Measurements from ENCODE around the gene MATN1. TPM values are rescaled to one million over a fixed set of nuclear protein-coding genes. Genes with fewer than 3 reads are reported as not detected.
"Not testable (repeated sequence)": the region's sequence is repeated elsewhere in the genome, so short reads cannot be mapped to it uniquely, and the experiment has no call there.

The MATN1 gene, protein sequence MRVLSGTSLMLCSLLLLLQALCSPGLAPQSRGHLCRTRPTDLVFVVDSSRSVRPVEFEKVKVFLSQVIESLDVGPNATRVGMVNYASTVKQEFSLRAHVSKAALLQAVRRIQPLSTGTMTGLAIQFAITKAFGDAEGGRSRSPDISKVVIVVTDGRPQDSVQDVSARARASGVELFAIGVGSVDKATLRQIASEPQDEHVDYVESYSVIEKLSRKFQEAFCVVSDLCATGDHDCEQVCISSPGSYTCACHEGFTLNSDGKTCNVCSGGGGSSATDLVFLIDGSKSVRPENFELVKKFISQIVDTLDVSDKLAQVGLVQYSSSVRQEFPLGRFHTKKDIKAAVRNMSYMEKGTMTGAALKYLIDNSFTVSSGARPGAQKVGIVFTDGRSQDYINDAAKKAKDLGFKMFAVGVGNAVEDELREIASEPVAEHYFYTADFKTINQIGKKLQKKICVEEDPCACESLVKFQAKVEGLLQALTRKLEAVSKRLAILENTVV
- polyA plus RNA-seq (2013, experiment 1 of 2), result not detected
- polyA plus RNA-seq (2013, experiment 2 of 2), result not detected

GRCh38 chr1:30723331-30723755 lies at the start of gene MATN1:
Gene MATN1 (minus strand): TSS chr1:30723585. CDS start chr1:30723551, 34 bp downstream.
- Histone ChIP-seq H3K9me3 (ENCODE audit: insufficient read depth, low read depth, low read length) (no peaks in the 10 kb centered on the region), H3K4me1 (ENCODE audit: insufficient read depth, low read length) (peaks cover 20% of the 10 kb centered on the region), H3K27ac (ENCODE audit: low read depth, low read length) (no peak within 1 kb of the TSS), H3K27me3 (ENCODE audit: insufficient read depth, low read length) (no peaks in the 10 kb centered on the region), H3K9ac (ENCODE audit: low read depth, low read length) (no peak within 1 kb of the TSS), H3K4me3 (ENCODE audit: low read length) (no peak within 1 kb of the TSS), H3K36me3 (ENCODE audit: insufficient read depth, low read length) (no peaks in the 10 kb centered on the region)
- WGBS, result 83% methylated on average over 14 of the region's 14 CpGs

DNA sequence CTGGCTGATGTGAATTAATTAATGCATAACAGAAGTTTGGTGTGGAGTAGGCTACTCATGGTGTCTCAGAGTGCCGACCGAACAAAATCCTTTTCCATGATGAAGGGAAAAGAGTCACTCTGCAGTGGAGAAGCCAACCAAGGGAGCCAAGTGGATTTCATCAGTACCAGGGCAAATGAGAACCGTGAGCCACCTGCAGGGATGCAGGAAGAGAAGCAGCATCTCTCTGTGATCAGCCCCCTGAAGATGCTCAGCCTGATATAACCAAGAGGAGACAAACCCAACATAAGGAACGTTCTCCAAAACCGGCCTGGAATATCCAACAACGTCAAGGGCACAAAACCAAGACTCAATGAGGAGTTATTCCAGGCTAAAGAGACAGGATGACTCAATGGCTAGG lies 47.6 kb upstream of the MATN1 start:
- H3K36me3 ChIP-seq (ENCODE audit: insufficient read depth, low read length), result no peaks in the 10 kb centered on the region
- H3K27ac ChIP-seq (ENCODE audit: low read depth, low read length), result no peak overlapping the region
- H3K4me1 ChIP-seq (ENCODE audit: insufficient read depth, low read length), result no peaks in the 10 kb centered on the region
- no peak overlapping the region for H3K9ac ChIP-seq (ENCODE audit: low read depth, low read length)
- 90% methylated on average over 6 of the region's 6 CpGs for WGBS
- H3K9me3 ChIP-seq (ENCODE audit: insufficient read depth, low read depth, low read length), result no peaks in the 10 kb centered on the region
- no peak overlapping the region for H3K4me3 ChIP-seq (ENCODE audit: low read length)
- no peaks in the 10 kb centered on the region for H3K27me3 ChIP-seq (ENCODE audit: insufficient read depth, low read length)

DNA sequence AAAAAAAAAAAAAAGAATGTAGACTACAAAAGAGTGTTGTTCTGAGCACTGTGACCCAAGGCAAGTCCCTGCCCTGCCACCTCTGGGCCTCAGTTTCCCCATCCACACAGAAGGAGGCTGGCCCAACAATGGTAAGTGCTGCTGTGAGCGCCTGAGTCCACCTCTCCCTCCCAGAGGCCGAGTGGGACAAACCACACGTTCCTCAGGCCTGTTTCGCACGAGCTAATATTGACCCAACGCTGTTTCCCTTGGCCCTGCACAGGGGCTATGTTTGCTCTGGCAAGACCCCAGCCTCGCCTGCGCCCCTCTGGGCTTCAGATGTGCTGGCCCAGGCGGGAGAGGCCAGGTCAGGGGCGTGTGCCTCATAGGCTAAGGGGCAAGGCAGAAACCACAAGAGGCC lies 46.8 kb upstream of the MATN1 start:
- Histone ChIP-seq H3K9ac (ENCODE audit: low read depth, low read length) (no peak overlapping the region), H3K4me1 (ENCODE audit: insufficient read depth, low read length) (no peaks in the 10 kb centered on the region), H3K4me3 (ENCODE audit: low read length) (no peak overlapping the region), H3K9me3 (ENCODE audit: insufficient read depth, low read depth, low read length) (no peaks in the 10 kb centered on the region), H3K27ac (ENCODE audit: low read depth, low read length) (no peak overlapping the region), H3K27me3 (ENCODE audit: insufficient read depth, low read length) (no peaks in the 10 kb centered on the region), H3K36me3 (ENCODE audit: insufficient read depth, low read length) (no peaks in the 10 kb centered on the region)
- WGBS, result 91% methylated on average over 10 of the region's 10 CpGs

GRCh38 chr1:30768830-30769718 lies 45.7 kb upstream of the MATN1 start:
- WGBS, result 90% methylated on average over 20 of the region's 20 CpGs
- Histone ChIP-seq H3K9me3 (ENCODE audit: insufficient read depth, low read depth, low read length) (no peaks in the 10 kb centered on the region), H3K27ac (ENCODE audit: low read depth, low read length) (no peak overlapping the region), H3K4me1 (ENCODE audit: insufficient read depth, low read length) (no peaks in the 10 kb centered on the region), H3K9ac (ENCODE audit: low read depth, low read length) (no peak overlapping the region), H3K36me3 (ENCODE audit: insufficient read depth, low read length) (no peaks in the 10 kb centered on the region), H3K27me3 (ENCODE audit: insufficient read depth, low read length) (no peaks in the 10 kb centered on the region), H3K4me3 (ENCODE audit: low read length) (no peak overlapping the region)

GRCh38 chr1:30768159-30768829 lies 44.9 kb upstream of the MATN1 start:
- WGBS, result 91% methylated on average over 9 of the region's 9 CpGs

DNA sequence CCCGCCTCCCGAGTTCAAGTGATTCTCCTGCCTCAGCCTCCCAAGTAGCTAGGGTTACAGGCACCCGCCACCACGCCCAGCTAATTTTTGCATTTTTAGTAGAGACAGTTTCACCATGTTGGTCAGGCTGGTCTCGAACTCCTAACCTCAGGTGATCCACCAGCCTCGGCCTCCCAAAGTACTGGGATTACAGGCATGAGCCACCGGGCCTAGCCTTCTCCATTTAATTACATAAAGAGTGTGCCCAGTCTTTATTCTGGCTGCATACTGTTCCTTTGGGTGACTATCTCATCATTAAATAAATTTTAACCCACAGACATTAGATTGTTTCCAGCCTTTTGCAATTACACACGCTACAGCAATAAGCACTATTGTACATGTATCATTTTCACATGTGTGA lies 43.6 kb upstream of the MATN1 start:
- H3K36me3 ChIP-seq (ENCODE audit: insufficient read depth, low read length); H3K9me3 ChIP-seq (ENCODE audit: insufficient read depth, low read depth, low read length); H3K4me1 ChIP-seq (ENCODE audit: insufficient read depth, low read length); H3K4me3 ChIP-seq (ENCODE audit: low read length); H3K9ac ChIP-seq (ENCODE audit: low read depth, low read length); H3K27me3 ChIP-seq (ENCODE audit: insufficient read depth, low read length); H3K27ac ChIP-seq (ENCODE audit: low read depth, low read length): not testable (repeated sequence)
- 93% methylated on average over 8 of the region's 8 CpGs for WGBS

More at GRCh38 chr1:30768159-30768829, 44.9 kb upstream of the MATN1 start:
- Histone ChIP-seq H3K9me3 (ENCODE audit: insufficient read depth, low read depth, low read length) (no peaks in the 10 kb centered on the region), H3K36me3 (ENCODE audit: insufficient read depth, low read length) (no peaks in the 10 kb centered on the region), H3K4me1 (ENCODE audit: insufficient read depth, low read length) (no peaks in the 10 kb centered on the region), H3K27ac (ENCODE audit: low read depth, low read length) (no peak overlapping the region), H3K4me3 (ENCODE audit: low read length) (no peak overlapping the region), H3K9ac (ENCODE audit: low read depth, low read length) (no peak overlapping the region), H3K27me3 (ENCODE audit: insufficient read depth, low read length) (no peaks in the 10 kb centered on the region)

DNA sequence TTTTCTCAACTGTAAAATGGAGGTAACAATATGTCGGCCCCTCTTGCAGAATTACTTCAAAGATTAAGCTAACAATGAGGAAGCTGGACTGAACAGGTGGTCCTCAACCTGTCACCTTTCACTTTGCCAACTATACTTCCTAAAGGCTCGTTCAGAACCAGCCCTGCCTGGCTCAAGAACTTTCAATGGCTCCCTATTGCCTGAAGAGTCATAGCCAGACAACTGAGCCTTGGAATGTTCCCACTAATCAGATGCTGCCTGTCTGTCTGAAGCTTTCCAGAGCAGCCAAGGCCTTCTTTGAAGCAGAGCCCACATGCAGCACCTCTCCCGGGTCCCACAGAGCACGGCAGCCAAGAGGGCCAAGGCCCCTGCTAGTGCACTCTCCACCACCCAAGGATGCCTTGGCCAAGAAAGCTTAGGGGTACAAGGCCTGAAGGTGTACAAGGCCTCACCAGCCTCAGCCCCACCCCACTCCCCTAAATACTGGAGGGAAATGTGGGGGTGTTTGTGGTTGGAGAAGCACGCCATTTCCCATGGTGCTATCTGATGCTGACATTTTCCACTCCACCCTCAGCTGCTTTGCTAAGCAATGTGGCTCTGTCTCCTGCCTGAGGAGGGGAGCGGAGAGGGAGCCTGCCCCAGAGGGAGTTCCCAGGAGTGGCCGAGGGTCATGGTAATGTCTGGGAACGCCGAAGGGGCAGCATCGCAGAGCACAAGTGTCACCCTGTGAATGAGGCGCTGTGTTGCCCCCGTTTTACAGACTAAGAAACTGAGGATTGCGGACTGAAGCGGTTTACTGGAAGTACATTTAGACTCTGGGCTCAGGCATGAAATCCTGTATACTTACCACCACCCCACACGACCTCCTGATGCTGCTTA lies 42.4 kb upstream of the MATN1 start:
- WGBS, result 93% methylated on average over 14 of the region's 15 CpGs
- H3K4me1 ChIP-seq (ENCODE audit: insufficient read depth, low read length), result peaks cover 9% of the 10 kb centered on the region; the same call in 1 of the 2 replicates
- no peak overlapping the region for H3K4me3 ChIP-seq (ENCODE audit: low read length)
- H3K36me3 ChIP-seq (ENCODE audit: insufficient read depth, low read length), result no peaks in the 10 kb centered on the region
- H3K27me3 ChIP-seq (ENCODE audit: insufficient read depth, low read length), result no peaks in the 10 kb centered on the region
- H3K9me3 ChIP-seq (ENCODE audit: insufficient read depth, low read depth, low read length), result no peaks in the 10 kb centered on the region
- no peak overlapping the region for H3K9ac ChIP-seq (ENCODE audit: low read depth, low read length)
- no peak overlapping the region for H3K27ac ChIP-seq (ENCODE audit: low read depth, low read length)

GRCh38 chr1:30764939-30765555 lies 41.7 kb upstream of the MATN1 start:
- Histone ChIP-seq H3K9me3 (ENCODE audit: insufficient read depth, low read depth, low read length) (peaks cover 3% of the 10 kb centered on the region; the same call in 1 of the 2 replicates), H3K4me1 (ENCODE audit: insufficient read depth, low read length) (peaks cover 13% of the 10 kb centered on the region; the same call in 1 of the 2 replicates), H3K4me3 (ENCODE audit: low read length) (no peak overlapping the region), H3K9ac (ENCODE audit: low read depth, low read length) (no peak overlapping the region), H3K27me3 (ENCODE audit: insufficient read depth, low read length) (no peaks in the 10 kb centered on the region), H3K27ac (ENCODE audit: low read depth, low read length) (no peak overlapping the region), H3K36me3 (ENCODE audit: insufficient read depth, low read length) (no peaks in the 10 kb centered on the region)
- 95% methylated on average over 18 of the region's 18 CpGs for WGBS

GRCh38 chr1:30764396-30764795 lies 41.0 kb upstream of the MATN1 start:
- H3K9me3 ChIP-seq (ENCODE audit: insufficient read depth, low read depth, low read length), result peaks cover 3% of the 10 kb centered on the region; the same call in 1 of the 2 replicates

More at GRCh38 chr1:30764396-30764795, 41.0 kb upstream of the MATN1 start:
- H3K9ac ChIP-seq (ENCODE audit: low read depth, low read length), result no peak overlapping the region
- H3K27ac ChIP-seq (ENCODE audit: low read depth, low read length), result no peak overlapping the region
- H3K4me3 ChIP-seq (ENCODE audit: low read length), result no peak overlapping the region
- H3K4me1 ChIP-seq (ENCODE audit: insufficient read depth, low read length), result peaks cover 13% of the 10 kb centered on the region
- WGBS, result 81% methylated on average over 5 of the region's 5 CpGs
- no peaks in the 10 kb centered on the region for H3K36me3 ChIP-seq (ENCODE audit: insufficient read depth, low read length)
- H3K27me3 ChIP-seq (ENCODE audit: insufficient read depth, low read length), result no peaks in the 10 kb centered on the region

Data from HUES64 (cell line).